Femur (tissue), 1 donor: Measurements from ENCODE around the gene DHX29.

ENCODE experiments used
- DNase-seq: peaks from one replicate; pipeline ENCODE4 v3.0.0-alpha.2; 2017

Gene DHX29

DNA sequence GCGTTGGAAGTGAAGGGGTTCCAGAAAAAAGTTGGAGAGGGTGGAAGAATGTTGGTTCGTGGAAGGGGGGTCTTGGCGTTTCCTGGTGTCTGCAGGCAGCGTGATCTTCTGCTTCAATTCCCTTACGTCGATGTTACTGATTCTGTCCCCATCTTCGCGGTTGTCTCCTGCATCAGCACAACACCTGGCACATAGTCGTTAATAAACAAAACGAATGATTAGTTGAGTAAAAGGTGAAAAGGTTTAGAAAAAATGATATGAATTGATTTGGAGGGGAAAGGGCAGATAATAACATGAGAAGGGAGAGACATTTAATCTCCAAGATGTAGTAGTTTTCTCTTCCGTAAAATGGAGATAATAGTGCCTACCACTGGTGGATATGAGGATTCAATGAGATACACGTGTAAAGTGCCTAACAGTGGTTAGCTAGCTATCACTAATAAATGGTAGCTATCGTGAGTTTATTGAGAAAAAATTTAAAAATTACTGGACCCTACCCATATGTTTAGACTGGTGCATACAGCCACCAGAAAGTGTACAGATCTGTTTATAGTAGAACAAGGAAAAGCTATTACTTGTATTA is 851 bp upstream of the DHX29 start:
- DNase-seq, result no peak

- DNase-seq, result no peak
Observed at GRCh38 chr5:55306641-55307382, 682 bp downstream of the DHX29 start.

DNA sequence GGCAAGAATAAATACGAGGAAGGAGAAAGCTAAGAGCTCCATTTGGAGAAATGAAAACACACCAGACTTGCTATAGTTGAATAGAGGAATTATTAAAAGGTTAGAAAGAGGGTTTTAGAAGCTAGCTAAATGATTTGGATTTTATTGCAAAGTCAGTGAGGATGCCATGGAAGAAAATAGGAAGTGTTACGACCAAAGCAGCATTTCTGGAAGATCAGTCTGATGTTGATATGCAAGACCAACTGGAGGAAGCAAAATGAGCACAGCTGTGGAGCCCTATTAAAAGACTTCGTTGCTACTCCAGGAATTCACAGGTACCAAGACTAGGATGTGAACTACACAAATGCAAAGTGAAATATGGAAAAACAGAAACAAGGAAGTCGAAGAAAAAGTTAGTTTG is 2.1 kb downstream of the DHX29 start:
- DNase-seq, result no peak

- DNase-seq, result no peak
Observed at GRCh38 chr5:55304584-55304983, 2.9 kb downstream of the DHX29 start.

DNA sequence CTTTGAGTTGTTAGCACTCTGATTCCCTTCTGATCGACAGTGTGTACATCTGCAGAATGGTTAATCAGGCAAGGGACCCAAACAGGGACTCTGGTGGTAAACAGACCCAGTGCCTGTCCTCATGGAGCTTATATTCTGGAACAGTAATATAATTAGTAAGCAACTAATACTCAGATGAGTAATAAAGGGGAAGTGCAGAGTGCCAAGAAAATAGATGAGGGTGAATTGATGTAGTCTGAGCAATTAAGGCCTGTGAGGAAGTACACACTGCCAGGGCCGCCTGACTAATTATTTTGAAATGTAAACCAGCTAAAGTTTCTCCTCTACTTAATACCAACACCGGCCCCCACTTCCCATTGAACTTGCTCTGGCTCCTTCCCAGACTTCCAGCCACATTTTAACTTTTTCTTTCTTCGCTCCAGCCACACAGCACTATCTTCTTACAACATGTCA is 4.2 kb downstream of the DHX29 start:
- no peak for DNase-seq

GRCh38 chr5:55300890-55301289 is 6.6 kb downstream of the DHX29 start:
- no peak for DNase-seq

DNA sequence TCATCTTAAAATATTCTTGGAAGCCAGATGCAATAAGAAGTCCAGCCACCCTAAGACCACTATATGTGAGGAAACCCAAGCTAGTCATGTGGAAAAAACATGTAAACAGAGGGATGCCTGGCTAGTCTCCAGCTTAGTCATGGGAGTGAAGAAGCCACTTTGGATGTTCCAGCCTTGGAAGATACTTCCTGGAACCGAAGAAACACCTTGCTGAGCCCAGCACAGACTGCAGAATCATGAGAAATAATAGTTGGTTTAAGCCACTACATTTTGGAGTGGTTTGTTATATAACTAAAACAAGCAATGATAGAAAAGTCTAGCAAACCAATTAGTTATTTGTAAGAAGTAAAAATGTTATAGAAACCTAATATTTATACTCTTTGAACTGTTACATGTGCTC is 12.6 kb downstream of the DHX29 start:
- DNase-seq, result no peak

GRCh38 chr5:55290991-55291390 is 16.5 kb downstream of the DHX29 start:
- DNase-seq, result no peak

- DNase-seq, result no peak
Observed at GRCh38 chr5:55289808-55290207, 17.7 kb downstream of the DHX29 start.

- DNase-seq, result no peak
Observed at GRCh38 chr5:55286411-55286933, 21.0 kb downstream of the DHX29 start.

GRCh38 chr5:55278778-55279177 is 28.7 kb downstream of the DHX29 start:
- no peak for DNase-seq

DNA sequence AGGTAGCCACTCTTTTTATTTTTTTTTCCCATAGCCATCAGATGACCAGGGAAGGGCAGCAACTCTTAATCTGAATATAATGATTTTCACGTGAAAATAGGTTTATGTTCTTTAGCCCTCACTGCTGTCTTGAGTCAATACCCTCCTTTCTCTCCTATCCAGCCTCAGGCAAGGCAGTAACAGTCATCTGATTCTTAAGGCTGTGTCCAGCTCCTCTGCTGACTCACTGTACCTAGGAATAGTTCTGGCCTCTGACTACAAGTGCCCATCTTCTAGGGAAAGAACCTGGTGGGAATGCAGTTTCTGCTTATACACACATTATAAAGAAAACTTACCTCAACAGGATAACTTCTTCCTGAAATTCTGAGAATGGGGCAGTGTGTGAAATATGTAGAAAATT is 30.7 kb downstream of the DHX29 start:
- no peak for DNase-seq

- no peak for DNase-seq
Observed at GRCh38 chr5:55258339-55258738, 49.2 kb downstream of the DHX29 start.

DNA sequence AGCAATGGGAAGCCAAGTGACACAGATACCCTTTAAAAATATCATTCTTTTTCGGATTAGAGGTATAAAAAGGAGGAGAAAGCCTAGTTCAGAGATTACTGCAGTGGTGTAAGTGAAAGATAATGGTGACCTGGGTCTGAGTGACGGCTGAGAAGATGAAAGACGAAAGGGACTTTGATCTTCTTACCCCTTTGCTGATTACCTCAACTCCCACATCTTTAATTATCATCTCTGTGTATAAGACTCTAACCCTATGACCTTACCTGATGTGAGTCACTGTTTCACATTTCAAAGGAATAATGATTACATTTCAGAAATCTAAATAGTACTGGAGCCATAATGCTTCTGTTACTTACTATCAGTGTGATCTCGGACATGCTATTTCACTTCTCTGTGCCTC is 52.7 kb downstream of the DHX29 start:
- no peak for DNase-seq

GRCh38 chr5:55250064-55250463 is 57.4 kb downstream of the DHX29 start:
- DNase-seq, result no peak

DNA sequence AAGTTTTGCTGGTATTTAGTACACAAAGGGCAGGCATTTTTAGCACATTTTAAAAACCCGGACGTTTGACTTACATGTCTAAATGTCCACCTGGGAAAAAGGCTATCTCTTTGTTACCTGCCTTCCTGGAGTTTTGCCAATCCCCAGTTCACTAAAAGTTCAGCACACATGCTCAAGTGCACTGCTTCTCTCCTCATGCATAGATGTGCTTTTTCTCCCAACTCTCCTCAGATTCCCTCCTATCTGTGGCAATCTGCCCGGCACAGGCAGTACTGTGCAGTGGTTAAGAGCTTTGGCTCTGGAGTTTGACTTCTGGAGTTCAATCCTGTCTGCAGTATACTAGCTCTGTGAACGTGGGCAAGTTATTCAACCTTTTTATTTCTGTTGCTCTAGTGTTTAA is 65.7 kb downstream of the DHX29 start:
- no peak for DNase-seq

DNA sequence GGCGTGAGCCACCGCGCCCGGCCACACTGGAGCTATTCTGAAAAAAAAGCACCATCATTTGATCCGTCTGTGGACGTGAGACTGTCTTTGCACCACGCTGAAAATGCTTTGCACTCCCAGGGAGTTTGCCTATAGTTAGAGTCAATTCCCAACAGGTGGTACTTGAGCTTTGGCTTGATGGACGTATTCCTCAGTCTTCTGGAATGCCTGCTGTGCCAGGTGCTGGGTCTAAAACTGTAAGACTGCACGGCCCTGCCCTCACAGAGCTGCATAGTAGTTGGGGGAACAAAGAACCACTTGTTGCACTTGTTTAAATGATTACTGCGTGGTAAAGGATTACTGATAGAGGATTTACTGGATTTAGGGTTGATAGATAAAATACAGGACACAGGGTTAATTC is 70.7 kb downstream of the DHX29 start:
- no peak for DNase-seq

DNA sequence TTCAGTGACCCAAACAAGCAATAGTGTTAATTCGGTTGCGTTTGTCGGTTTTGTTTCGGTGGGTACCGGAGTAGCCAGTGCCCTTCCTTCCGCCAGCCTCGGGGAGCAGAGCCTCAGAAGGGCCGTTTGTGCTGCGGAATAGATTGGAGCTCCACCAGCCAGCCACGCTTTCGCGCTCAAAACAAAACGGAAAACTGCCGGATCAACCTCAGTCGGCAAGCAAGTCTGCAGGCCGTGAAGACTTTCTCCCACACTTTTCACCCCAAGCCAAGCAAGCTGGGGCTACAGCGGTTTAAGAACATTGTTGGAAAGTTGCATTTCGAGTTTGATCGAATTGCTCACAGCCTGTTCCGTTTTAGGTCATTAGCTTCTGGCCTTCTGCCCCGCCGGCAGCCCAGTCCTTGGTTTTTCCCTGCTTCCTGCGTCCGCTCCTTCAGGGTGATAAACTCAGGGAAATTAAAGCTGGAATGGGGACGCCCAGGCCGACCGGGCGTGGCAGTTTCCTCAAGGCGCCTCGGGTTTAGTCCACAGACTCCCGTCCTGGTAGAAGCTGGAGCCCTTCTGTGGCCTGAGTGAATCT is 73.3 kb downstream of the DHX29 start:
- DNase-seq, result peak; percentile 36

DNA sequence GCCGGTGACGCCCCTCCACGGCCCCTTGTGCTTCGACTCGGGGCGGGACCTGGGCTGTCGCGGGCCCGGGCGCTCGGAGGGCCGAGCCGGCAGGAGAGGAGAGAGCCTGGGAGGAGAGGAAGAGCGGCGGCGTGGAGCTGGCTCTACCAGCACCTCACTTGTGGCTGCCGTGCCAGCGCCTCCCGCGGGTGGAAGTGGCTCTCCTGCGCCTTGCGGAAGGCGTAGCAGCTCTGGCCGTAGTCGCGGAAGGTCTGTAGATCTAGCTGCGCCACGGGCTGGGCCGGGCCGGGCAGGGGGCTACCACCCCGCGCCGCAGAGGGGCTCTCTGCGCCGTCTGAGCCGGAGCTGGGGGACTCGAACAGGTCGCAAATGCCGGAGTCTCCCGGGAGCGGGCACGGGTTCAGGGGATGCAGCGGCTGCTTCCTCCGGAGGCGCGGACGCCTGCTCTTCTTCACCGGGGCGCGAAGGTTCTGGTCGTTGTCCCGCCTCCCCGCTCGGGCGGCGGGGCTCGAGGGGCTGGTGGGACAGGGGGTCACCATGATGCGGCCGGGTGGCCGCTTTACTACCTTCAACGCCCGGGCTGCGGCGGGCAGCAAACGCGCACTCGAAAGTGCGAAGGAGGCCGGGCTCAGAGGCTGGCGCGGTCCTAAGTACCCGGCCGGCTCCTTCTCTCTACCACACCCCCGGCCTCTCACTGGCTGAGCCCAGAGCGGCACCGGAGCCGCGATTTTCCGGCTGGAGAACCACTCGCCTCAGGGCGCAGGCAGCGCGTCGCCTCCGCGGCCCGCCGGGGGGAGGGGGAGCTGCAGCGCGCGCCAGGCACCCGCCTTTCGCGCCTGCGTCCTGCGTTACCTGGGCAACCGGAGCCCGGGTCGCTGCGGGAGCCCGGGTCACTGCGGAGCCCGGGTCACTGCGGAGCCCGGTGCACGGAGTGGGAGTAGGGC is 74.2 kb downstream of the DHX29 start, which contains the start of gene CCNO:
TSS of gene CCNO (minus strand) at position 624 of the 944 bp plus-strand sequence. CDS start at position 539, 85 bp downstream.
- peak; percentile 80 for DNase-seq

DNA sequence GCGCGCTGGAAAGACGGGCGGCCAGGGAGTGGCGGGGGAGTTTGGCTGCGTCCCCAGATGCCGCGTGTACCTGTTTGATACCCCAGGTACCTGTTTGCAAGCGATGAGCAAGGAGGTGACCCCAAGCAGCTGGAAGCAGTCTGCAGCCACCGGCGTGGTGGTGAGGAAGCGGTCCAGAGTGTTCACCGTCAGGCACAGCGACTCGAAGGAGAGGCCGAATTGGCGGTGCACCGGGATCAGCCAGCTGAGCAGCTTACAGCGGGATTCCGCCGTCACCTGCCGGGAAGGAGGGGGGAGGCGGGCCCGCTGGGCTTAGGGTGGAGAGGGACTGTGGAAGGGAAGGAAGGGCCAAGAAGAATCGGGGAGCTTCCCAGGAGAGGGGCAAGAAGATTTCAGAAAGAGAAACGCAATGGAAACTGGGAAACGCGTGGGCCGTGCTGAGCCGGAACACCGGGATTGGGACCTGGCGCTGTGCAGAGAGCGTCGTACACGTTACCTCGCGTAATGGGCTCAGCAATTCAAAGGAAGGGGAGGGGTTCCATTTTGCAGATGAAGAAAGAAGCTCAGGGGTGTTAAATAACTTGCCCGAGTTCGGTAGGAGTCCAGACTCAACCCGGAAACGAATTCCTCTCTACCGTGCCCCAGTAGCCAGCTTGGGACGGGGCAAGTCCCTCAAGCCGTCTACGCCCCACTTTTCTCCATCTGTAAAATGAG is 75.1 kb downstream of the DHX29 start:
- peak; percentile 36 for DNase-seq

GRCh38 chr5:55231919-55232270 is 75.6 kb downstream of the DHX29 start:
- DNase-seq, result no peak
